AG10803 (cell line): ENCODE results near the gene FARP2.

Experiments used
- DNase-seq: peaks from one replicate; pipeline ENCODE4 v3.0.0; 2010; ENCODE audit warnings: low read depth
- H3K4me3 ChIP-seq: 2 replicates; pipeline ENCODE4 v1.5.1; 2011; ENCODE audit warnings: mild to moderate bottlenecking, low read length, control low read depth
- TF ChIP-seq, protein P1 (sequence below): conservative IDR thresholded peaks from 2 replicates; pipeline ENCODE4 v1.5.1; 2011; ENCODE audit warnings: mild to moderate bottlenecking, low read length, control low read depth, inconsistent platforms

FARP2 gene

DNA sequence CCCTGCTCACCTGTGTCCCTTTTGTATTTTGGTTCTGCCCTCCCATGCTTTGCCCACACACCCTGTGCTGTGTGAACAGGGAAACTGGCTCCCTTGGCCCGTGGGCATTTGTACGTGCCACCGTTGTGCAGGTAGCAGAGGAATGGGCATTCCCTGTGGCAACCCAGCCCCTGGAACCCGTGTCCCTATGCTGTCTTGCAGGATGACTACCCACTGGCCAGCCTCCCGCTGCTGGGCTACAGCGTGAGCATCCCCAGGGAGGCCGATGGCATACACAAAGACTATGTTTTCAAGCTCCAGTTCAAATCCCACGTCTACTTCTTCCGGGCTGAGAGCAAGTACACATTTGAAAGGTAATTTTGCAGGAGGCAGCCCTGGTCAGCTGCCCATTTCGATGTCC lies 137.0 kb downstream of the FARP2 start:
- DNase-seq: no peak
- TF ChIP-seq, protein P1, sequence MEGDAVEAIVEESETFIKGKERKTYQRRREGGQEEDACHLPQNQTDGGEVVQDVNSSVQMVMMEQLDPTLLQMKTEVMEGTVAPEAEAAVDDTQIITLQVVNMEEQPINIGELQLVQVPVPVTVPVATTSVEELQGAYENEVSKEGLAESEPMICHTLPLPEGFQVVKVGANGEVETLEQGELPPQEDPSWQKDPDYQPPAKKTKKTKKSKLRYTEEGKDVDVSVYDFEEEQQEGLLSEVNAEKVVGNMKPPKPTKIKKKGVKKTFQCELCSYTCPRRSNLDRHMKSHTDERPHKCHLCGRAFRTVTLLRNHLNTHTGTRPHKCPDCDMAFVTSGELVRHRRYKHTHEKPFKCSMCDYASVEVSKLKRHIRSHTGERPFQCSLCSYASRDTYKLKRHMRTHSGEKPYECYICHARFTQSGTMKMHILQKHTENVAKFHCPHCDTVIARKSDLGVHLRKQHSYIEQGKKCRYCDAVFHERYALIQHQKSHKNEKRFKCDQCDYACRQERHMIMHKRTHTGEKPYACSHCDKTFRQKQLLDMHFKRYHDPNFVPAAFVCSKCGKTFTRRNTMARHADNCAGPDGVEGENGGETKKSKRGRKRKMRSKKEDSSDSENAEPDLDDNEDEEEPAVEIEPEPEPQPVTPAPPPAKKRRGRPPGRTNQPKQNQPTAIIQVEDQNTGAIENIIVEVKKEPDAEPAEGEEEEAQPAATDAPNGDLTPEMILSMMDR: no peak
- H3K4me3 ChIP-seq: no peak overlapping the region

DNA sequence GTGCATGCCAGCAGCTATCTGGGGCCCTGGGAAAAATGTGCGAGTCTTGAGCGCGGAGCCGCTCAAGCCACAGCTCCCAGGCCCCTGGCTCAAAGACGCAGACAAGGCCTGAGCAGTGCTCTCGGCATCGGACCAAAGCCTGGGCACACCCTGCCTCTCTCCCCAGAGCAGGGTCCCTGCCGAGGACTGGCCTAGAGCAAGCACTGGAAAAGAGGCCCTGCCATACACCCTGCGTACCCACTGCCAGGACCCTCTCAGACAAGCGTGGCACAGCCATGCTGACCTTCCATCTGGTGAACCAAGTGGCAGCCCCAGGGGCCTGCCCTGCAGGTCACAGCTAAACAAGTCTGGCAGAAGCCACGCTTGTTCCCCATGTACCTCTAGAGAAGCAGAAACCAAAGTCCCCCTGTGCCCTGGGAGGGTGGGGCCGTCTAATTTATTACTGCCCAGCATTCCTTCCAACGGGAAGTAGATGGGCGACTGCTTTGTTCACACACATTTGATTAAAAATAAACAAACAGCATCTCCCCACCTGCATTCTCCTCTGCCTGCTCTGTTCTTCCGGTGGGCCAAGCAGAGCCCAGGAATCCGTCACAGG lies 138.3 kb downstream of the FARP2 start:
- no peak overlapping the region for H3K4me3 ChIP-seq
- TF ChIP-seq, protein P1: no peak
- DNase-seq: no peak

DNA sequence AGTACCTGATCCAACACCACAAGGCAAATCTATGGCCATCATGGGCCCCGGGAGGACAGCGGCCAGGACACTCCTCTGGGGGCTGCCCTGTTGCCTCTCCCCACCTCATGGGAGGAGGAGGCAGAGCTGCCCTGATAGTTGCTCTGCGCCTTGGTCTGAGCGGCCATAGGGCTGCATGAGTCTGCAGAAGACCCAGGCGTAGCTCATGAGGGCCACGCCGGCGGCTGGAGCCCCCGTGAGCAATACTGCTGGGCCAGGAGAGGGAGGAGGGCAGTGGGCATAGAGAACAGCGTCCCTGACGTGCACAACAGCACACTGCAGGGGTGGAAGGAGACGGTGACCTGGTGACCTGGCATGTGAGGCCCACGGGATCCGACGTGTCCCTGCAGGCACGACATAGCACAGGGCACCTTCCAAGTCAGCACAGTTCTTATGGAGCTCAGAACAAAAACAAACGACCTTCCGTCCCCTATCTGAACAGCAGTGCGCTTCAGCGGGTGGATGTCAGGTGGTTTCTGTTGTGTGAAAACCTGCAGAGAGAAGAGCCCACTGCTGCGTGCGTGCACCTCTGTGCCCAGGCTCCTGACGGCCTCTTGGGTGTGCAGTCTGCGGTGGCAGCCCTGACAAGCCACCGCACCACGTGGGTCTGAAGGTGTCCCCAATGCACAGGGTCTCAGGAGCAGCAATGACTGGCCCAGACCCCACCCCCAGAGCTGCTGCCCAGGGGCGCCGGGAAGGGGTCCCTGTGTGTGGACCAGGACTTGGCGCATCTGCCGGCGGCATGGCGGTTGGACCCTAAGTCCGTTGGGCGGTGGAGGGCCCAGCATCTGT lies 139.3 kb downstream of the FARP2 start:
- no peak overlapping the region for H3K4me3 ChIP-seq
- DNase-seq: no peak
- TF ChIP-seq, protein P1: no peak

DNA sequence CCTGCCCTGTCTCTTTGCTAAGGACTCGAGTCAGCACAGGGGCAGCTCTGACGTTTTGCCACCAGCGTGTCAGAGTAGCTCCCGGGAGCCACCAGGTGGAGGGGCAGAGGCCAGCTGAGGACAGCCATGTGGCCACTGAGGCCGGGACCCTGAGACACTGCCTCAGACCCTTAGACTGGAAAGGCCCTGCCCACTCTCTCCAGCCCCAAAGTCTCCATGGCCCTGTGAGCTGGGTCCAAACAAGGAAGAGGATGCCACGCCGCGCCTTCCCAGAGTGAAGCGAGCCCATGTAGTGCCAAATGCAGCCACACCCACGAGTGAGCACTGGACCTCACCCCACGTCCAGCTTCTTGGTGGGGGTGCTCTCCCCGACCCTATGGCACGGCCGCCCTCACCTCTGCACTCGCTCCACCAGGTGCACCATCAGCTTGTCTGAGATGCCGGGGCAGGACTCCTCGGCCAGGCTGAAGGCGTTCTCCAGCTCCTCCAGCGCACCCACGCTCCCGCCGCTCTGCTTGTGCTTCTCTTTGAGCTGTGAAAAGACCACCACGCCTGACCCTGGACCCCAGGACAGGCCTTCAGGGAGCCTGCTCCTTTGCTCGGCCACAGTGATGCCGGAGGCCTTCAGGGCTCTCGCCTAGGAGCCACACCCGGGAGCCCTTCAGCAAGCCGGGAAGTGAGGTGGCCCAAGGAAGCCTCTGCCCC lies 140.1 kb downstream of the FARP2 start:
- no peak for DNase-seq

DNA sequence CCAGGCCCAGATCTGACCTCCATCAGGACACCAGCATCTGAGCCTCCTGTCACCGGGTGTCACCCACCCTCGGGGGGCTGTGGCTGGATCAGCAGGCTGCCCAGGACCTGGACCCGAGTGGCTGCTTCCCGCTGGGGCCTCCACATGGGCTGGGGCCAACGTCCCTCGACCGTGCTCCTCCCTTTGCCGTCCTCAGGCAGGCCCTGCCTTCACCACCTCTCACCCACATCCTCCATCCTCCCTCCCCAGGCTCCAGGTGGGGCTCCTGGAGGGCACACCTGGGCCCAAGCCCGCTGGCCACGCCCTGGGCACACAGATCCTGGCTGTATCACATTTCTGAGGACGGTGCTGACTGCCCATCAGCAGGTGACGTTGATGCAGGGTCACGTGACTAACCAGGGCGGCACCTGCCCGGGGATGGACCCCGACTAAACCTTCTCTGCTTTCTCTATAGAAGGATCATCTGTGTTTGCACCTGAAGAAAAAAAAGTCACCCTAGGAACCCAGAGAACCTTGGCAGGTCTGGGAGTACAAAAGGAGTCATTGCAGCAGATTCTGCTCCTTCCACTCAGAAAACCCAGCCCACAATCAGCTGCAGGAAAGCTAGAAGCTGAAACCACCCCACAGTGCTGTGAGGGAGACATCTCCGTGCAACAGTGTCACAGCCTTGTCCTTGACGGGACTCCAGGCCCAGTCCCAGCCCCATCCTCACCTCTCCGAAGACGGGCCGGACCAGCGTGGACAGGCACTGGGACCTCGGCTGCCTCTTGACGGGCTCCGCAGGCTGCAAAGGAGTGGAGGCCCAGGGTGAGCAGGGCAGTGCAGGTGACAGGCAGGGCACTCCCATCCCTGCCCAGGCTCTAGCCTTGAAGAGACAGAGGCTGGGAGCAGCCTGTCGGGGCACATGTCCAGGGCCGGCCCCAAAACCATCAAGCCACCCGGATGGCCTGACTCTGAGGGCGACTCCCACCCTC lies 141.1 kb downstream of the FARP2 start:
- DNase-seq: no peak
- no peak overlapping the region for H3K4me3 ChIP-seq
- TF ChIP-seq, protein P1: no peak

More for the DNA sequence above, 140.1 kb downstream of the FARP2 start:
- H3K4me3 ChIP-seq: no peak overlapping the region
- TF ChIP-seq, protein P1: no peak
